Naive thymus-derived CD8-positive, alpha-beta T cell (primary cell): ENCODE measurements around the gene ZNRF1. TPM values are rescaled to one million over a fixed set of nuclear protein-coding genes. Genes with fewer than 3 reads are reported as not detected.
"Not testable (repeated sequence)": the region's sequence is repeated elsewhere in the genome, so short reads cannot be mapped to it uniquely, and the experiment has no call there.

Experiments
- ATAC-seq, 2 donors: fragments of 150-1000 bp; cut with Tn5 transposase in 1 of 2; sonication (Bioruptor Pico), chemical (Tn5 transposase) in 1 of 2; 1 replicate in 1 of 2; 2 replicates in 1 of 2; pipeline ENCODE4 v1.10.0; 2021; ENCODE audit warnings: mild to moderate bottlenecking in 2 of 2, moderate library complexity in 2 of 2
- POLR2A ChIA-PET: fragments of 350-600 bp; sonication (Branson Sonifier 250); formaldehyde crosslinking; loops from one replicate; lab custom pipeline; 2021; ENCODE audit warnings: antibody characterized with exemption; lab: Charles Lee
- DNase-seq, 10 donors: peaks; one replicate each; pipeline versions ENCODE4 v3.0.0 to v3.0.0-alpha.2; 2020 to 2022
- H3K27ac Mint-ChIP-seq, 10 donors: one replicate each; pipeline ENCODE4 v1.8.0; 2020 to 2022; ENCODE audit warnings: mild to moderate bottlenecking in 10 of 10, mixed read lengths in 10 of 10, moderate library complexity in 4 of 10, inconsistent platforms in 1 of 10
- H3K27me3 Mint-ChIP-seq, 5 donors: one replicate each; pipeline ENCODE4 v1.8.0; 2021 to 2022; ENCODE audit warnings: mixed read lengths in 5 of 5
- H3K36me3 Mint-ChIP-seq, 3 donors: one replicate each; pipeline ENCODE4 v1.8.0; 2020 to 2022; ENCODE audit warnings: mixed read lengths in 3 of 3, mild to moderate bottlenecking in 2 of 3, inconsistent platforms in 1 of 3
- H3K4me1 Mint-ChIP-seq, 4 donors: one replicate each; pipeline ENCODE4 v1.8.0; 2021 to 2022; ENCODE audit warnings: mixed read lengths in 4 of 4
- H3K4me3 Mint-ChIP-seq, 10 donors: one replicate each; pipeline ENCODE4 v1.8.0; 2020 to 2022; ENCODE audit warnings: mild to moderate bottlenecking in 10 of 10, mixed read lengths in 10 of 10, moderate library complexity in 6 of 10, inconsistent platforms in 1 of 10
- H3K9me3 Mint-ChIP-seq, 9 donors: one replicate each; pipeline ENCODE4 v1.8.0; 2020 to 2022; ENCODE audit warnings: mixed read lengths in 9 of 9, mild to moderate bottlenecking in 3 of 9, inconsistent platforms in 1 of 9, moderate library complexity in 1 of 9
- polyA plus RNA-seq, 3 donors: library from polyadenylated mRNA; unstranded; fragments of 300-500 nt; fragmentation: Illumina TruSeq; gene quantifications; one replicate each; pipeline ENCODE4 v1.2.3, GENCODE V29; 2021
- total RNA-seq, 8 experiments: library from RNA in 2 of 8; stranded (reverse) in 2 of 8; gene quantifications; one replicate each; pipeline ENCODE4 v1.2.3 and lab custom pipeline; 2021 to 2026

Gene ZNRF1
- total and polyA plus RNA-seq, 5 experiments from 2014 or later: 0.73 to 1.5 (median 1.3) TPM

- H3K27me3 Mint-ChIP-seq: peaks cover 0 to 3% (median 0%) of the 10 kb centered on the region in 5 donors
- no peak overlapping the region for H3K27ac Mint-ChIP-seq
- H3K36me3 Mint-ChIP-seq: peaks cover 0 to 7% (median 0%) of the 10 kb centered on the region in 3 donors
- H3K4me1 Mint-ChIP-seq: peaks cover 0 to 1% (median 0%) of the 10 kb centered on the region in 4 donors
- H3K4me3 Mint-ChIP-seq: no peak overlapping the region
- H3K9me3 Mint-ChIP-seq: peaks cover 0 to 18% (median 7%) of the 10 kb centered on the region in 9 donors
- ATAC-seq (no peak), DNase-seq (no peak)
- POLR2A ChIA-PET: no interaction called here
Observed at GRCh38 chr16:75118943-75119539, 120.2 kb downstream of the ZNRF1 start.

DNA sequence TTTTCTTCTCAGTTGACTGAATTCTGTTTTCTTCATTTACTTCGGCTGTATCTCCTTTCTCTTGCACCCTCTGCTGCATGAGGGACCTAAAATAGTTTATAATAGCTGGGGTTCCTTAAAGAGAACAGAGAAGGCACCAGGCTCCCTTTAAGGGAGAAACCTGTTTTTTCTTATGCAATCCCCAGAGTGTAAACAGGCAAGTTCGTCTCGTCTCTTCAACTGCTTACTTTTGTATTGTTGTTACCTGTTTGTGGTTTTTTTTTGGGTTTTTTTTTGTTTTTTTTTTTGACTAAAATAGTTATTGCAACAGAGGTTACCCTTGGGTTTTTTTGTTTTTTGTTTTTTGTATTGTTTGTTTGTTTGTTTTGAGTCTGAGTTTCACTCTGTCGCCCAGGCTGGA is 121.4 kb downstream of the ZNRF1 start:
- POLR2A ChIA-PET: no interaction called here
- peaks cover 0 to 3% (median 0%) of the 10 kb centered on the region in 5 donors for H3K27me3 Mint-ChIP-seq

GRCh38 chr16:75121949-75122568 is 123.2 kb downstream of the ZNRF1 start:
- Mint-ChIP-seq H3K27ac (no peak overlapping the region), H3K9me3 (peaks cover 0 to 21% (median 9%) of the 10 kb centered on the region in 9 donors), H3K36me3 (peaks cover 0 to 7% (median 0%) of the 10 kb centered on the region in 3 donors), H3K4me1 (no peaks in the 10 kb centered on the region), H3K4me3 (no peak overlapping the region), H3K27me3 (no peaks in the 10 kb centered on the region)
- POLR2A ChIA-PET: no interaction called here
- ATAC-seq (no peak), DNase-seq (no peak)

More for the DNA sequence above, 121.4 kb downstream of the ZNRF1 start:
- H3K9me3 Mint-ChIP-seq: peaks cover 0 to 18% (median 8%) of the 10 kb centered on the region in 9 donors
- DNase-seq (no peak), ATAC-seq (no peak)
- H3K27ac Mint-ChIP-seq: no peak overlapping the region
- H3K4me3 Mint-ChIP-seq: no peak overlapping the region
- peaks cover 0 to 7% (median 0%) of the 10 kb centered on the region in 3 donors for H3K36me3 Mint-ChIP-seq
- peaks cover 0 to 1% (median 0%) of the 10 kb centered on the region in 4 donors for H3K4me1 Mint-ChIP-seq

DNA sequence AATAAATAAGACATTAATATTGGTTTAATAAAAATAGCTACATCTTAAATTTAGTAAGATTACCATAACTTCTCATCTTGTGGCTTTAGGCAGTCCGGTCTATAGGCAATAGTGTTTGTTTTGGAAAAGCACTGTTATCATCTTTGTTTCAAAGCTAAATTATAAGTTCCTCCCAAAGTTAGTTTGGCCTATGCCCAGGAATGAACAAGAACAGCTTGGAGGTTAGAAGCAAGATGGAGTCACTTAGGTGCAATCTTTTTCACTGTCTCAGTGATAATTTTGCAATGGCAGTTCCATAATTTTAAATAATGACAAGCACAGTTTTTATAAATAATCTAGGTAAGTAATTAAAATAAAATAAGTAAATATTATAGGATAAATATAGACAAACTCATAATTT is 123.8 kb downstream of the ZNRF1 start:
- peaks cover 0 to 7% (median 3%) of the 10 kb centered on the region in 3 donors for H3K36me3 Mint-ChIP-seq
- DNase-seq (no peak), ATAC-seq (no peak)
- peaks cover 0 to 27% (median 9%) of the 10 kb centered on the region in 9 donors for H3K9me3 Mint-ChIP-seq
- POLR2A ChIA-PET: no interaction called here
- no peak overlapping the region for H3K4me3 Mint-ChIP-seq
- H3K4me1 Mint-ChIP-seq: no peaks in the 10 kb centered on the region
- H3K27ac Mint-ChIP-seq: no peak overlapping the region
- no peaks in the 10 kb centered on the region for H3K27me3 Mint-ChIP-seq

DNA sequence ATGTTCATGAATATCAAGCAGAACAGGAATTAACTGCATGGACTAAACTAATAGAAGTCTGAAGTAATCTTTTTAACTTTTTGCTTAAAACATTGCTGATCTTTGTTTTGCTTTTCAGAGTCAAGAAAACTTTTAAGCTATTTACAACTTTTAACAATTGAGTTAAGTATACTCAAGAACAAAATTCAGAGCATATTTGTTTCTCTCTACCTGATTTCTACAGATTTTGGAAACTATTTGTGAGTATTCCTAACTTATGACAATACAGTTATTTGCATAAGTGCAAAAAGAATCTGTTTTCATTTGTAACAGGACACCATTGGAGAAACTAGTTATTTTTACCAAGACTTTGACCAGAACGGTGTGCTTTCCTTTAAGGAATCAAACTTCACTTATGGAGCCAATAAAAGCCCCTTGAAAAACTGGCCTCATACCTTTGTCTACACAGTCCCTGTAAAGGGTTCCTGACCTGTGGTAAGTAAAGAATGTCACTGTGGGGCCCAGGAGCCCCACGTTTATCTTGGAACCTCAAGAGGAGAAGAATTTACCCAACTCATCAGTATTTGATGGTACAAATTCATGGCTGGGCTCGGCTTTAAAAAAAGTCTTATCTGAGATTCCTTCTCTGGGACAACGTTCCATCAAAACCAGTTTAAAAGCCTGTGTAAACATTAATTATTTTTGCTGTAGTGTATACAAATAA is 129.0 kb downstream of the ZNRF1 start:
- POLR2A ChIA-PET: no interaction called here
- no peak overlapping the region for H3K4me3 Mint-ChIP-seq
- H3K9me3 Mint-ChIP-seq: peaks cover 0 to 14% (median 4%) of the 10 kb centered on the region in 9 donors
- peaks cover 3 to 13% (median 12%) of the 10 kb centered on the region in 4 donors for H3K4me1 Mint-ChIP-seq
- DNase-seq (no peak), ATAC-seq (no peak)
- peaks cover 4 to 15% (median 8%) of the 10 kb centered on the region in 5 donors for H3K27me3 Mint-ChIP-seq
- H3K36me3 Mint-ChIP-seq: peaks cover 0 to 6% (median 0%) of the 10 kb centered on the region in 3 donors
- no peak overlapping the region for H3K27ac Mint-ChIP-seq

DNA sequence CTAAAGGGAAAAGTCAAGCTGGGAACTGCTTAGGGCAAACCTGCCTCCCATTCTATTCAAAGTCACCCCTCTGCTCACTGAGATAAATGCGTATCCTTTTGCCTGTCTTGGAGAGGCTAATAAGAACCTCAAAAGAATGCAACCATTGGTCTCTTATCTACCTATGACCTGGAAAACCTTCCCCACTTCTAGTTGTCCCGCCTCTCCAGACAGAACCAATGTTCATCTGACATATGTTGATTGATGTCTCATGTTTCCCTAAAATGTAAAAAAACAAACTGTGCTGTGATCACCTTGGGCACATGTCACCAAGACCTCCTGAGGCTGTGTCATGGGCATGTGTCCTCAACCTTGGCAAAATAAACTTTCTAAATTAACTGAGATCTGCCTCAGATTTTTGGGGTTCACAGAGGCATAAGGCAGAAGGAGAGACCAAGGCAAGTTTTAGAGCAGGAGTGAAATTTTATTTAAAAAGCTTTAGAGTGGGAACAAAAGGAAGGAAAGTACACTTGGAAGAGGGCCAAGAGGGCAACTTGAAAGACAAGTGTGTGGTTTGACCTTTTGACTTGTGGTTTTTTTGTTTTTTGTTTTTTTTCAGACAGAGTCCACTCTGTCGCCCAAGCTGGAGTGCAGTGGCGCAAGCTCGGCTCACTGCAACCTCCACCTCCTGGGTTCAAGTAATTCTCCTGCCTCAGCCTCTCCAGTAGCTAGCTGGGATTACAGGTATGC is 130.8 kb downstream of the ZNRF1 start:
- Mint-ChIP-seq H3K4me3 (peak overlapping the region in 1 of 10 donors; percentile 43), H3K4me1 (peaks cover 3 to 13% (median 12%) of the 10 kb centered on the region in 4 donors), H3K9me3 (peaks cover 0 to 14% (median 4%) of the 10 kb centered on the region in 9 donors), H3K27me3 (peaks cover 4 to 15% (median 8%) of the 10 kb centered on the region in 5 donors)
- H3K27ac Mint-ChIP-seq, ATAC-seq, DNase-seq, POLR2A ChIA-PET, H3K36me3 Mint-ChIP-seq: not testable (repeated sequence)

GRCh38 chr16:75130150-75130771 is 131.4 kb downstream of the ZNRF1 start:
- Mint-ChIP-seq H3K4me3 (no peak overlapping the region), H3K36me3 (peaks cover 0 to 6% (median 0%) of the 10 kb centered on the region in 3 donors), H3K4me1 (peaks cover 3 to 13% (median 12%) of the 10 kb centered on the region in 4 donors), H3K9me3 (peaks cover 0 to 14% (median 4%) of the 10 kb centered on the region in 9 donors), H3K27ac (no peak overlapping the region), H3K27me3 (peaks cover 4 to 15% (median 8%) of the 10 kb centered on the region in 5 donors)
- ATAC-seq: no peak
- POLR2A ChIA-PET: no interaction called here
- DNase-seq: no peak

- peak overlapping the region in 1 of 10 donors; percentile 16 for H3K27ac Mint-ChIP-seq
- peaks cover 0 to 6% (median 0%) of the 10 kb centered on the region in 3 donors for H3K36me3 Mint-ChIP-seq
- H3K27me3 Mint-ChIP-seq: peaks cover 4 to 15% (median 8%) of the 10 kb centered on the region in 5 donors
- DNase-seq: no peak
- POLR2A ChIA-PET: no interaction called here
- H3K9me3 Mint-ChIP-seq: peaks cover 0 to 14% (median 4%) of the 10 kb centered on the region in 9 donors
- peaks cover 3 to 13% (median 12%) of the 10 kb centered on the region in 4 donors for H3K4me1 Mint-ChIP-seq
- H3K4me3 Mint-ChIP-seq: no peak overlapping the region
- ATAC-seq: no peak
Observed at GRCh38 chr16:75131081-75131480, 132.3 kb downstream of the ZNRF1 start.

DNA sequence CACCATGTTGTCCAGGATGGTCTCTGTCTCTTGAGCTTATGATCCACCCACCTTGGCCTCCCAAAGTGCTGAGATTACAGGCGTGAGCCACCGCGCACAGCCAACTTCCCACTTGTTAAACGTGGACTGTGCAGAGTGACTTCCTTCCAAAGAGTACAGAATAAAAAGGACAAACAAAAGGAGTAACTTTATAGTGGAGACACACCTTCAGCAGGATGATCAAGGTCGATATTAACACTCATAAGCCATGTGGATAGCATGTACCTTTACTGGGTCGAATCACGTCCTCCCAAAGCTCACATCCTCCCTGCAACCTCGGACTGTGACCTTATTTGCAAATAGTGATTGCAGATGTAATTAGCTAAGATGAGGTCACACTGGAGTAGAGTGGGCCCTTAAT is 139.4 kb downstream of the ZNRF1 start:
- no peaks in the 10 kb centered on the region for H3K9me3 Mint-ChIP-seq
- POLR2A ChIA-PET: interaction anchor here (0.6 kb wide), 1 partner anchor 144 kb away, joined by 4 read pairs; no protein-coding TSS in a partner anchor
- peaks cover 4 to 9% (median 7%) of the 10 kb centered on the region in 4 donors for H3K4me1 Mint-ChIP-seq
- peaks cover 7 to 14% (median 10%) of the 10 kb centered on the region in 5 donors for H3K27me3 Mint-ChIP-seq
- H3K27ac Mint-ChIP-seq: peak overlapping the region in 1 of 10 donors; percentile 44
- peak overlapping the region in 1 of 10 donors; percentile 23 for H3K4me3 Mint-ChIP-seq
- peaks cover 0 to 2% (median 0%) of the 10 kb centered on the region in 3 donors for H3K36me3 Mint-ChIP-seq
- DNase-seq (no peak), ATAC-seq (no peak)

DNA sequence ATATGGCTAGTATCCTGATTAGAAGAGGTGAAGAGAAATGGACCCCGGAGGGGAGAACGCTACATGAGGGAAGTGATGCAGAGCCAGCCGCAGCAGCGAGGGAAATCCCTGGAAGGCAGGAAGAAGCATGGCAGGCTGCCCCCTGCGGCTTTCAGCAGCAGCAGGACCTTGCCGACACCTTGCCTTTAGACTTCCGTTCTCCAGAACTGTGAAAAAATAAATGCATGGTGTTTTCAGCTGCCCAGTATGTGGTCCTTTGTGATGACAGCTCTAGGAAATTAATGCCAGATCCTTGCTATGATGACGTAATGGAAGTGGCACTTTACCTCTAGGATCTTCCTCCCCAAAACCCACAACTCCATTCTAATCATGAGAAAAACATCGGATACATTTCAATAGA is 139.8 kb downstream of the ZNRF1 start:
- Mint-ChIP-seq H3K27ac (peak overlapping the region in 1 of 10 donors; percentile 9), H3K9me3 (no peaks in the 10 kb centered on the region), H3K4me1 (peaks cover 4 to 9% (median 7%) of the 10 kb centered on the region in 4 donors), H3K36me3 (peaks cover 0 to 2% (median 0%) of the 10 kb centered on the region in 3 donors), H3K27me3 (peaks cover 7 to 14% (median 10%) of the 10 kb centered on the region in 5 donors), H3K4me3 (peak overlapping the region in 1 of 10 donors; percentile 23)
- POLR2A ChIA-PET: interaction anchor here (0.6 kb wide), 1 partner anchor 145 kb away, joined by 4 read pairs; no protein-coding TSS in a partner anchor
- ATAC-seq: peak in 1 of 2 donors; percentile 52
- no peak for DNase-seq

DNA sequence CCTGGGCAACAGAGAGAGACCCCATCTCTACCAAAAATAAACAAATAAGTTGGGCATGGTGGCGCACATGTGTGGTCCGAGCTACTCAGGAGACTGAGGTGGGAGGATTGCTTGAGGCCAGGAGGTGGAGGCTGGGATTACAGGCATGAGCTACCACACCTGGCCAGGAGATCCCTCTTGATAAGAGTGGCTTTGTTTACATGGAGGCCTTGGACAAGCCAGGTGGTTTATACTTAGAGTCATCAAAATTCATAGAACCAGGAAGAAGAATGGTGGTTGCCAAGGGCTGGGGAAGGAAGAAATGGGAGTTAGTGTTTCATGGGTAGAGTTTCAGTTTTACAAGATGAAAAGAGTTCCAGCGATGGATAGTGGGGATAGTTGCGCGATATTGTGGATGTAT is 140.7 kb downstream of the ZNRF1 start:
- Mint-ChIP-seq H3K36me3 (peaks cover 0 to 2% (median 0%) of the 10 kb centered on the region in 3 donors), H3K9me3 (no peaks in the 10 kb centered on the region), H3K4me1 (peaks cover 4 to 9% (median 7%) of the 10 kb centered on the region in 4 donors), H3K27me3 (peaks cover 7 to 14% (median 10%) of the 10 kb centered on the region in 5 donors), H3K27ac (no peak overlapping the region), H3K4me3 (no peak overlapping the region)
- POLR2A ChIA-PET: interaction anchor here (0.6 kb wide), 1 partner anchor 271 kb away, joined by 5 read pairs; no protein-coding TSS in a partner anchor
- no peak for DNase-seq
- no peak for ATAC-seq
